Nephron (organoid): ENCODE data around the gene MAP3K21.
A peak's percentile ranks its signal among the peaks of the same experiment; 100 is the strongest.

ENCODE experiments used
- H3K27ac Mint-ChIP-seq, 3 experiments: 2 replicates each; pipeline ENCODE4 v1.8.0; 2020; ENCODE audit warnings: mixed read lengths in 3 of 3, mild to moderate bottlenecking in 2 of 3, moderate library complexity in 1 of 3
- H3K27me3 Mint-ChIP-seq: 2 replicates; pipeline ENCODE4 v1.8.0; 2021; ENCODE audit warnings: low read depth, mild to moderate bottlenecking, moderate library complexity, mixed read lengths
- H3K36me3 Mint-ChIP-seq: 2 replicates; pipeline ENCODE4 v1.8.0; 2020; ENCODE audit warnings: low read depth, mixed read lengths
- H3K4me1 Mint-ChIP-seq: 2 replicates; pipeline ENCODE4 v1.8.0; 2020; ENCODE audit warnings: mixed read lengths
- H3K4me3 Mint-ChIP-seq, 3 experiments: 2 replicates each; pipeline ENCODE4 v1.8.0; 2020; ENCODE audit warnings: mild to moderate bottlenecking in 3 of 3, mixed read lengths in 3 of 3, moderate library complexity in 2 of 3
- H3K9me3 Mint-ChIP-seq: 2 replicates; pipeline ENCODE4 v1.8.0; 2020; ENCODE audit warnings: mixed read lengths
- TF ChIP-seq, protein P1 (sequence below), 3 experiments: fragments of 200-600 bp; sonication (generic); IDR thresholded peaks; one replicate each; pipeline ENCODE4 v1.5.0; 2021; ENCODE audit warnings: antibody characterized with exemption in 3 of 3; ENCODE audit not compliant: unreplicated experiment in 3 of 3

The MAP3K21 gene

GRCh38 chr1:233357595-233358397 lies 30.3 kb downstream of the MAP3K21 start:
- Mint-ChIP-seq H3K27me3 (peaks cover 23% of the 10 kb centered on the region), H3K9me3 (peaks cover 3% of the 10 kb centered on the region), H3K4me1 (peaks cover 15% of the 10 kb centered on the region), H3K4me3 (no peak overlapping the region), H3K36me3 (peaks cover 12% of the 10 kb centered on the region), H3K27ac (no peak overlapping the region)
- TF ChIP-seq, protein P1, sequence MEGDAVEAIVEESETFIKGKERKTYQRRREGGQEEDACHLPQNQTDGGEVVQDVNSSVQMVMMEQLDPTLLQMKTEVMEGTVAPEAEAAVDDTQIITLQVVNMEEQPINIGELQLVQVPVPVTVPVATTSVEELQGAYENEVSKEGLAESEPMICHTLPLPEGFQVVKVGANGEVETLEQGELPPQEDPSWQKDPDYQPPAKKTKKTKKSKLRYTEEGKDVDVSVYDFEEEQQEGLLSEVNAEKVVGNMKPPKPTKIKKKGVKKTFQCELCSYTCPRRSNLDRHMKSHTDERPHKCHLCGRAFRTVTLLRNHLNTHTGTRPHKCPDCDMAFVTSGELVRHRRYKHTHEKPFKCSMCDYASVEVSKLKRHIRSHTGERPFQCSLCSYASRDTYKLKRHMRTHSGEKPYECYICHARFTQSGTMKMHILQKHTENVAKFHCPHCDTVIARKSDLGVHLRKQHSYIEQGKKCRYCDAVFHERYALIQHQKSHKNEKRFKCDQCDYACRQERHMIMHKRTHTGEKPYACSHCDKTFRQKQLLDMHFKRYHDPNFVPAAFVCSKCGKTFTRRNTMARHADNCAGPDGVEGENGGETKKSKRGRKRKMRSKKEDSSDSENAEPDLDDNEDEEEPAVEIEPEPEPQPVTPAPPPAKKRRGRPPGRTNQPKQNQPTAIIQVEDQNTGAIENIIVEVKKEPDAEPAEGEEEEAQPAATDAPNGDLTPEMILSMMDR (IDR thresholded peaks at IDR 0.05; ENCODE audit: unreplicated experiment in 3 of 3), result no peak

- Mint-ChIP-seq H3K9me3 (peaks cover 3% of the 10 kb centered on the region), H3K27ac (peak overlapping the region; percentile 74 to 91 (median 90)), H3K4me1 (peaks cover 15% of the 10 kb centered on the region), H3K4me3 (peak overlapping the region in 1 of 3 experiments; percentile 8), H3K36me3 (peaks cover 10% of the 10 kb centered on the region), H3K27me3 (peaks cover 19% of the 10 kb centered on the region)
- TF ChIP-seq, protein P1 (IDR thresholded peaks at IDR 0.05; ENCODE audit: unreplicated experiment in 3 of 3), result no peak
Observed at GRCh38 chr1:233359431-233359830, 31.9 kb downstream of the MAP3K21 start.

DNA sequence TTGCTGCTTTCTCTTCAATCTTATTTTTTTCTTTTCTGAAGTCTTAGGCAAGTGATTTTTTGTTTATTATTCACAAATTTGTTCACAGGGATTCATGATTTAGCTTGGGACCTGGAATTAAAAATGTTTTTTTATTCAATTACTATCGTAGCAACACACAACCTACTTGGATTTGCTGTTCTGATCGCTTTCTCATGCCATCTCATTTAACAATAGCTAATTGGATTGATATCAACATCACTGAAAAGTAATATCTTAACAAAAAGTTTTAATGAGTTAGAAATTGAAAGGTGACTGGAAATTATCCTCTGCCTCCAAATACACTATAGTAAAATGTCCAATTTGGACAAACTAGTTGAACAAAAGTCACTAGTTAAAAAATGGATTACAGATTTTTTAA lies 32.4 kb downstream of the MAP3K21 start:
- Mint-ChIP-seq H3K36me3 (peaks cover 6% of the 10 kb centered on the region), H3K4me1 (peaks cover 16% of the 10 kb centered on the region), H3K9me3 (peaks cover 3% of the 10 kb centered on the region), H3K4me3 (peak overlapping the region in 1 of 3 experiments; percentile 8), H3K27me3 (peaks cover 22% of the 10 kb centered on the region), H3K27ac (peak overlapping the region; percentile 74 to 91 (median 90))
- TF ChIP-seq, protein P1 (IDR thresholded peaks at IDR 0.05; ENCODE audit: unreplicated experiment in 3 of 3), result no peak

DNA sequence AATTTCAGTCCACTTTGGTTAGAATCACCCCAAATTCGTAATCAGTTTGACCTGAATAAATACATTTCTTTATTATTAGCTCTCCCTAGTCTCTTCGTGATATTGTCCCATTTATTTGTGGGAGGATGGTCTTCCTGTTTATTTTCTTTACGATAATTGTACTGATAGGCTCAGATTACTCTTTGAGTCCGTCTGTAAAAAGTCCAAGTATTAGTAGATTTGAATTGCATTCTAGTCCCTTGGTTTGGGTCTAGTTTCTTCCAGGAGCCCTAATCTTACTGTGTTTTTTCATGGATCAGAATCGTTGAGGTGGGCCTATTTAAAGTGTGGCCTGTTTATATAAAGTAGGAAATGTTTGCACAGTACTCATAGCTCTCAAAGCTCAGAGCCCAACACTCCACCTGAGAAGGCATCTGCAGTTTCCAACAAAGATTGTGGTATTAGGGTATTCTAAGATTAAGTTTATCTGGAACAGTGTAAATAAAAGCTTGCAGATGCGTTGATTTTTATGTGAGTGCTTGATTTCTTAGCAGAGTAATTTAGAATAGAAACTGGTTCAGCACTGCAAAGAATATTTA lies 33.1 kb downstream of the MAP3K21 start:
- Mint-ChIP-seq H3K9me3 (peaks cover 3% of the 10 kb centered on the region), H3K27ac (peak overlapping the region; percentile 48 to 72 (median 67)), H3K4me1 (peaks cover 23% of the 10 kb centered on the region), H3K36me3 (peaks cover 5% of the 10 kb centered on the region), H3K4me3 (no peak overlapping the region), H3K27me3 (peaks cover 22% of the 10 kb centered on the region)
- TF ChIP-seq, protein P1 (IDR thresholded peaks at IDR 0.05; ENCODE audit: unreplicated experiment in 3 of 3), result no peak

- peaks cover 33% of the 10 kb centered on the region for H3K4me1 Mint-ChIP-seq
- H3K27me3 Mint-ChIP-seq, result peaks cover 22% of the 10 kb centered on the region
- TF ChIP-seq, protein P1 (IDR thresholded peaks at IDR 0.05; ENCODE audit: unreplicated experiment in 3 of 3), result no peak
- no peaks in the 10 kb centered on the region for H3K36me3 Mint-ChIP-seq
- H3K27ac Mint-ChIP-seq, result peak overlapping the region; percentile 31 to 74 (median 53)
- no peaks in the 10 kb centered on the region for H3K9me3 Mint-ChIP-seq
- peak overlapping the region; percentile 46 to 59 (median 47) for H3K4me3 Mint-ChIP-seq
Observed at GRCh38 chr1:233361876-233362275, 34.4 kb downstream of the MAP3K21 start.
